HG03521 (cell line): ENCODE measurements around the gene SLC9A3.
A peak's percentile ranks its signal among the peaks of the same experiment; 100 is the strongest.

Experiments
- ATAC-seq: cut with Tn5 transposase; IDR thresholded peaks from one replicate; pipeline ENCODE4 v1.9.1; 2021; ENCODE audit warnings: mild to moderate bottlenecking, moderate library complexity; ENCODE audit not compliant: unreplicated experiment

SLC9A3 gene

GRCh38 chr5:448061-448765, 76.0 kb downstream of the SLC9A3 start:
- ATAC-seq, result no peak

- no peak for ATAC-seq
Measured at GRCh38 chr5:447501-447900, 76.7 kb downstream of the SLC9A3 start.

GRCh38 chr5:446883-447263, 77.4 kb downstream of the SLC9A3 start:
- ATAC-seq, result no peak

GRCh38 chr5:446066-446882, 78.0 kb downstream of the SLC9A3 start:
- no peak for ATAC-seq

- no peak for ATAC-seq
Measured at GRCh38 chr5:445591-445990, 78.7 kb downstream of the SLC9A3 start.

- no peak for ATAC-seq
Measured at GRCh38 chr5:444226-444625, 80.0 kb downstream of the SLC9A3 start.

- ATAC-seq, result peak; percentile 14
Measured at GRCh38 chr5:443239-444151, 80.8 kb downstream of the SLC9A3 start.

- ATAC-seq, result peak; percentile 90
Measured at GRCh38 chr5:442335-443238, 81.7 kb downstream of the SLC9A3 start, which contains the start of gene EXOC3. TSS of gene EXOC3 (plus strand) at chr5:443176. CDS start at chr5:446206, 3,030 bp downstream.

GRCh38 chr5:441996-442334, 82.3 kb downstream of the SLC9A3 start:
- ATAC-seq, result no peak

- no peak for ATAC-seq
Measured at GRCh38 chr5:440401-441201, 83.6 kb downstream of the SLC9A3 start.

- no peak for ATAC-seq
Measured at GRCh38 chr5:439636-440035, 84.6 kb downstream of the SLC9A3 start.

GRCh38 chr5:439181-439580, 85.1 kb downstream of the SLC9A3 start:
- no peak for ATAC-seq

- no peak for ATAC-seq
Measured at GRCh38 chr5:438481-438981, 85.7 kb downstream of the SLC9A3 start.

- no peak for ATAC-seq
Measured at GRCh38 chr5:437281-437771, 86.9 kb downstream of the SLC9A3 start.

GRCh38 chr5:436641-436975, 87.6 kb downstream of the SLC9A3 start:
- no peak for ATAC-seq

GRCh38 chr5:435961-436640, 88.1 kb downstream of the SLC9A3 start:
- no peak for ATAC-seq

- ATAC-seq, result no peak
Measured at GRCh38 chr5:435156-435790, 89.0 kb downstream of the SLC9A3 start.

GRCh38 chr5:434443-435146, 89.7 kb downstream of the SLC9A3 start:
- ATAC-seq, result no peak
